SIG-M5 (cell line): ENCODE data around the gene STARD3NL.
"Not testable (repeated sequence)": the region's sequence is repeated elsewhere in the genome, so short reads cannot be mapped to it uniquely, and the experiment has no call there.

Experiments
- DNase-seq: peaks from one replicate; lab custom pipeline; 2025; lab: John Stamatoyannopoulos, UW

STARD3NL gene

GRCh38 chr7:38223306-38223705 is 45.3 kb downstream of the STARD3NL start:
- DNase-seq = no peak

GRCh38 chr7:38224392-38224791 is 46.3 kb downstream of the STARD3NL start:
- DNase-seq = no peak

- DNase-seq = no peak
These were observed 51.3 kb downstream of the STARD3NL start for GRCh38 chr7:38229386-38229785.

GRCh38 chr7:38229884-38230642 is 52.0 kb downstream of the STARD3NL start:
- DNase-seq = no peak

- DNase-seq = peak; percentile 66
These were observed 54.7 kb downstream of the STARD3NL start for GRCh38 chr7:38232502-38233366.

GRCh38 chr7:38234759-38235158 is 56.7 kb downstream of the STARD3NL start:
- not testable (repeated sequence) for DNase-seq

- DNase-seq = no peak
These were observed 57.6 kb downstream of the STARD3NL start for GRCh38 chr7:38235606-38236005.

GRCh38 chr7:38239129-38239528 is 61.1 kb downstream of the STARD3NL start:
- not testable (repeated sequence) for DNase-seq

GRCh38 chr7:38241071-38241470 is 63.0 kb downstream of the STARD3NL start:
- DNase-seq = no peak

- DNase-seq = no peak
These were observed 64.8 kb downstream of the STARD3NL start for GRCh38 chr7:38242814-38243213.

- not testable (repeated sequence) for DNase-seq
These were observed 65.3 kb downstream of the STARD3NL start for GRCh38 chr7:38243345-38243744.

GRCh38 chr7:38244516-38244915 is 66.5 kb downstream of the STARD3NL start:
- DNase-seq = no peak

- DNase-seq = no peak
These were observed 67.4 kb downstream of the STARD3NL start for GRCh38 chr7:38245409-38245977.

- DNase-seq = no peak
These were observed 70.1 kb downstream of the STARD3NL start for GRCh38 chr7:38248069-38248567.

GRCh38 chr7:38249849-38250248 is 71.8 kb downstream of the STARD3NL start:
- DNase-seq = not testable (repeated sequence)

GRCh38 chr7:38257350-38257677 is 79.3 kb downstream of the STARD3NL start:
- no peak for DNase-seq

GRCh38 chr7:38259157-38259556 is 81.1 kb downstream of the STARD3NL start:
- not testable (repeated sequence) for DNase-seq

GRCh38 chr7:38261601-38262000 is 83.6 kb downstream of the STARD3NL start:
- not testable (repeated sequence) for DNase-seq

GRCh38 chr7:38262026-38262425 is 84.0 kb downstream of the STARD3NL start:
- DNase-seq = not testable (repeated sequence)

GRCh38 chr7:38262545-38262944 is 84.5 kb downstream of the STARD3NL start:
- no peak for DNase-seq

GRCh38 chr7:38263274-38263673 is 85.2 kb downstream of the STARD3NL start:
- not testable (repeated sequence) for DNase-seq

- DNase-seq = not testable (repeated sequence)
These were observed 86.6 kb downstream of the STARD3NL start for GRCh38 chr7:38264602-38265001.

- not testable (repeated sequence) for DNase-seq
These were observed 87.9 kb downstream of the STARD3NL start for GRCh38 chr7:38265958-38266357.
